HEK293 (cell line): ENCODE data around the gene RBCK1.

Source experiments
- ZNF26 ChIP-seq: fragments of 450-650 bp; formaldehyde crosslinking; IDR thresholded peaks from 2 replicates; pipeline ENCODE4 v1.5.1; 2016; ENCODE audit warnings: missing biosample characterization, missing genetic modification characterization
- ZNF580 ChIP-seq: fragments of 450-650 bp; formaldehyde crosslinking; IDR thresholded peaks from 2 replicates; pipeline ENCODE4 v1.5.1; 2016; ENCODE audit warnings: missing biosample characterization, missing genetic modification characterization
- TF ChIP-seq, protein P1 (sequence below): fragments of 450-650 bp; formaldehyde crosslinking; IDR thresholded peaks from 2 replicates; pipeline ENCODE4 v1.5.1; 2016; ENCODE audit warnings: missing biosample characterization, missing genetic modification characterization
- TF ChIP-seq, protein P2 (sequence below): fragments of 450-650 bp; formaldehyde crosslinking; IDR thresholded peaks from 2 replicates; pipeline ENCODE4 v1.5.1; 2016; ENCODE audit warnings: missing biosample characterization, missing genetic modification characterization, low read depth

- TF ChIP-seq ZNF26 (tag by site-specific recombination) (no peak), ZNF580 (tag by site-specific recombination) (no peak)
- TF ChIP-seq, protein P1, sequence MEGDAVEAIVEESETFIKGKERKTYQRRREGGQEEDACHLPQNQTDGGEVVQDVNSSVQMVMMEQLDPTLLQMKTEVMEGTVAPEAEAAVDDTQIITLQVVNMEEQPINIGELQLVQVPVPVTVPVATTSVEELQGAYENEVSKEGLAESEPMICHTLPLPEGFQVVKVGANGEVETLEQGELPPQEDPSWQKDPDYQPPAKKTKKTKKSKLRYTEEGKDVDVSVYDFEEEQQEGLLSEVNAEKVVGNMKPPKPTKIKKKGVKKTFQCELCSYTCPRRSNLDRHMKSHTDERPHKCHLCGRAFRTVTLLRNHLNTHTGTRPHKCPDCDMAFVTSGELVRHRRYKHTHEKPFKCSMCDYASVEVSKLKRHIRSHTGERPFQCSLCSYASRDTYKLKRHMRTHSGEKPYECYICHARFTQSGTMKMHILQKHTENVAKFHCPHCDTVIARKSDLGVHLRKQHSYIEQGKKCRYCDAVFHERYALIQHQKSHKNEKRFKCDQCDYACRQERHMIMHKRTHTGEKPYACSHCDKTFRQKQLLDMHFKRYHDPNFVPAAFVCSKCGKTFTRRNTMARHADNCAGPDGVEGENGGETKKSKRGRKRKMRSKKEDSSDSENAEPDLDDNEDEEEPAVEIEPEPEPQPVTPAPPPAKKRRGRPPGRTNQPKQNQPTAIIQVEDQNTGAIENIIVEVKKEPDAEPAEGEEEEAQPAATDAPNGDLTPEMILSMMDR (tag by site-specific recombination) = no peak
- TF ChIP-seq, protein P2, sequence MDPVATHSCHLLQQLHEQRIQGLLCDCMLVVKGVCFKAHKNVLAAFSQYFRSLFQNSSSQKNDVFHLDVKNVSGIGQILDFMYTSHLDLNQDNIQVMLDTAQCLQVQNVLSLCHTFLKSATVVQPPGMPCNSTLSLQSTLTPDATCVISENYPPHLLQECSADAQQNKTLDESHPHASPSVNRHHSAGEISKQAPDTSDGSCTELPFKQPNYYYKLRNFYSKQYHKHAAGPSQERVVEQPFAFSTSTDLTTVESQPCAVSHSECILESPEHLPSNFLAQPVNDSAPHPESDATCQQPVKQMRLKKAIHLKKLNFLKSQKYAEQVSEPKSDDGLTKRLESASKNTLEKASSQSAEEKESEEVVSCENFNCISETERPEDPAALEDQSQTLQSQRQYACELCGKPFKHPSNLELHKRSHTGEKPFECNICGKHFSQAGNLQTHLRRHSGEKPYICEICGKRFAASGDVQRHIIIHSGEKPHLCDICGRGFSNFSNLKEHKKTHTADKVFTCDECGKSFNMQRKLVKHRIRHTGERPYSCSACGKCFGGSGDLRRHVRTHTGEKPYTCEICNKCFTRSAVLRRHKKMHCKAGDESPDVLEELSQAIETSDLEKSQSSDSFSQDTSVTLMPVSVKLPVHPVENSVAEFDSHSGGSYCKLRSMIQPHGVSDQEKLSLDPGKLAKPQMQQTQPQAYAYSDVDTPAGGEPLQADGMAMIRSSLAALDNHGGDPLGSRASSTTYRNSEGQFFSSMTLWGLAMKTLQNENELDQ = no peak
Measured at GRCh38 chr20:358891-359555, 49.1 kb upstream of the RBCK1 start.
